ENCODE results near the gene TLE7. TPM values are rescaled to one million over a fixed set of nuclear protein-coding genes. Genes with fewer than 3 reads are reported as not detected.

Gene TLE7
- total RNA-seq, 2 donors from 2014 or later, result not detected

DNA sequence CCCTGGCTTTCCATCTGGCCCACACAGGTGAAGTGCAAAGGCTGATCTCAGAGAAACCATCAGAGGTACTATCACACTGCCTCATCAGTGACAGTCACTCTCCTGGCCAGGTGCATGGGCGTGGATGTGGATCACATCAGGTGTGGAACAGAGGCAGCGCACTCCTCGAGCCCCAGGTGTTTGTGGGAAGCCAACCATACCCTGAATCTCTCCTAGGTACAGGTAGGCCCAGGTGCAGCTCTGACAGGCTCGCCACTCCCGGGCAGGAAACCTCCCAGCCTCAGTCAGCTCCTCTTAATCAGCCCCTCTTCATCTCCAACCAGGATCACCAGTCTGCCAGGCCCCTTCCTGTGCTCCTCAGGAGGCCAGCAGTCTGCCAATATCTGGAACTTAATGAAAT lies 31.7 kb downstream of the TLE7 start:
- Histone ChIP-seq H3K36me3 (replicated peaks in 1 of 2; ENCODE audit: insufficient read depth in 1 of 2, low read depth in 2 of 2) (no peaks in the 10 kb centered on the region), H3K4me3 (no peak overlapping the region), H3K9me3 (no peaks in the 10 kb centered on the region), H3K4me1 (peaks cover 13% of the 10 kb centered on the region), H3K27me3 (no peaks in the 10 kb centered on the region), H3K27ac (no peak overlapping the region)
- DNase-seq (no peak), ATAC-seq (no peak)
- TF ChIP-seq POLR2A (IDR thresholded peaks at IDR 0.05), result no peak
- TF ChIP-seq, protein P1, sequence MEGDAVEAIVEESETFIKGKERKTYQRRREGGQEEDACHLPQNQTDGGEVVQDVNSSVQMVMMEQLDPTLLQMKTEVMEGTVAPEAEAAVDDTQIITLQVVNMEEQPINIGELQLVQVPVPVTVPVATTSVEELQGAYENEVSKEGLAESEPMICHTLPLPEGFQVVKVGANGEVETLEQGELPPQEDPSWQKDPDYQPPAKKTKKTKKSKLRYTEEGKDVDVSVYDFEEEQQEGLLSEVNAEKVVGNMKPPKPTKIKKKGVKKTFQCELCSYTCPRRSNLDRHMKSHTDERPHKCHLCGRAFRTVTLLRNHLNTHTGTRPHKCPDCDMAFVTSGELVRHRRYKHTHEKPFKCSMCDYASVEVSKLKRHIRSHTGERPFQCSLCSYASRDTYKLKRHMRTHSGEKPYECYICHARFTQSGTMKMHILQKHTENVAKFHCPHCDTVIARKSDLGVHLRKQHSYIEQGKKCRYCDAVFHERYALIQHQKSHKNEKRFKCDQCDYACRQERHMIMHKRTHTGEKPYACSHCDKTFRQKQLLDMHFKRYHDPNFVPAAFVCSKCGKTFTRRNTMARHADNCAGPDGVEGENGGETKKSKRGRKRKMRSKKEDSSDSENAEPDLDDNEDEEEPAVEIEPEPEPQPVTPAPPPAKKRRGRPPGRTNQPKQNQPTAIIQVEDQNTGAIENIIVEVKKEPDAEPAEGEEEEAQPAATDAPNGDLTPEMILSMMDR (IDR thresholded peaks at IDR 0.05), result no peak
- intact Hi-C loops (cut with DNase I), result loop anchor here (5.0 kb wide), 1 partner anchor 87 kb away; no protein-coding TSS in a partner anchor
- 54 to 60% methylated on average over 3 to 5 of the region's 5 CpGs for WGBS, 2 donors

DNA sequence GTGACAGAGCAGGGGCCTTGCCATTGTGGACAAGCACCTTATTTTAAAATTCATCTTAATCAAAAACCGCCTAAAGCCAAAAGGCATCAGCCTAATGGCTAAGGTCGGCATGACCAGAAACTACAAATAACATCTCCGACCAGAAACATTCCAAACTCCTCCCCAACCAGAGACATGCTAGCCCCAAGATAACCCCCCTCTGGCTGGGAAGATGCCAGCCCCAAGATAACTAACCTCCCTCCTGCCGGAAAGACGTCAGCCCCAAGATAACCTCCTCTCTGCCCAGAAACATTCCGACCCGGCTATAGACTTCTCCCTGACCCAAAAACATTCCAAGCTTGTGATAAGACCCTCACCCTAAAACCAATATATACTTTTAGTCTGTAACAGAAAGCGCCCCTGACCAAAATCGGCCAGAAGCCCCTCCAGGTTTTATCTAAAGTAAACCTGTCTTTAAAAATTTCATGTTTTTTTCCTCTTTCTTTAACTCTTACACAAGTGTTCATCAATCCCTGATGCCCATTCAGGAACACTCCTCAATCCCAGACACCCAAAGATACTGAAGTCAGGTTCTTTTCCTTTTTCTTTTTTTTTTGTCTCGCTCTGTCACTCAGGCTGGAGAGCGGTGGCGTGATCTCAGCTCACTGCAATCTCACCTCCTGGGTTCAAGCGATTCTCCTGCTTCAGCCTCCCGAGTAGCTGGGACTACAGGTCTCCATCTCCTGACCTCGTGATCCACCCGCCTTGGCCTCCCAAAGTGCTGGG lies 32.7 kb downstream of the TLE7 start:
- no peaks in the 10 kb centered on the region for H3K27me3 ChIP-seq

DNA sequence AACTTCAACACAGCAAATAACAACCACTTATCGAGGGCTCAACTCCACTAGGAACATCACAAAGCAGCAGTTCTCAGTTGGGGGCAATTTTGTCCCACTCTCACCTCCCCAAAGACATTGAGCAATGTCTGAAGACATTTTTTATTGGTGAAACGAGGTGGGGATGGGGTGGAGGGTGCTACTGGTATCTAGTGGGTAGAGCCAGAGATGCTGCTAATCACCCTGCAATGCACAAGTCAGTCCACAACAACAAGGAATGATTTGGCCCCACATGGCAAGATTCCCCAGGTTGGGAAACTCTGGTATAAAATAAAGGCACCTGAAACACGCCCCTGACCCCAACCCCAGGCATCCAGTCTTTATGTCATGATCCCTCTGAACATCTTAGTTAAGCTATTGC lies 33.3 kb downstream of the TLE7 start:
- no peaks in the 10 kb centered on the region for H3K36me3 ChIP-seq (replicated peaks in 1 of 2; ENCODE audit: insufficient read depth in 1 of 2, low read depth in 2 of 2)
- DNase-seq (no peak), ATAC-seq (no peak)
- 0 to 23% methylated on average over 3 of the region's 3 CpGs for WGBS, 2 donors
- H3K27me3 ChIP-seq, result no peaks in the 10 kb centered on the region
- intact Hi-C loops (cut with DNase I), result no loop called here
- H3K9me3 ChIP-seq, result no peaks in the 10 kb centered on the region
- TF ChIP-seq, protein P1 (IDR thresholded peaks at IDR 0.05), result no peak
- no peak for TF ChIP-seq POLR2A (IDR thresholded peaks at IDR 0.05)
- H3K4me3 ChIP-seq, result no peak overlapping the region
- H3K27ac ChIP-seq, result no peak overlapping the region
- H3K4me1 ChIP-seq, result peaks cover 13% of the 10 kb centered on the region

More for the DNA sequence above, 32.7 kb downstream of the TLE7 start:
- peaks cover 13% of the 10 kb centered on the region for H3K4me1 ChIP-seq
- DNase-seq, result no peak
- no peak overlapping the region for H3K27ac ChIP-seq
- no peak overlapping the region for H3K4me3 ChIP-seq
- no peaks in the 10 kb centered on the region for H3K9me3 ChIP-seq
- intact Hi-C loops (cut with DNase I), result no loop called here
- 27 to 29% methylated on average over 14 to 16 of the region's 16 CpGs for WGBS, 2 donors
- no peak for ATAC-seq
- TF ChIP-seq POLR2A (IDR thresholded peaks at IDR 0.05), result no peak
- TF ChIP-seq, protein P1 (IDR thresholded peaks at IDR 0.05), result no peak
- no peaks in the 10 kb centered on the region for H3K36me3 ChIP-seq (replicated peaks in 1 of 2; ENCODE audit: insufficient read depth in 1 of 2, low read depth in 2 of 2)

DNA sequence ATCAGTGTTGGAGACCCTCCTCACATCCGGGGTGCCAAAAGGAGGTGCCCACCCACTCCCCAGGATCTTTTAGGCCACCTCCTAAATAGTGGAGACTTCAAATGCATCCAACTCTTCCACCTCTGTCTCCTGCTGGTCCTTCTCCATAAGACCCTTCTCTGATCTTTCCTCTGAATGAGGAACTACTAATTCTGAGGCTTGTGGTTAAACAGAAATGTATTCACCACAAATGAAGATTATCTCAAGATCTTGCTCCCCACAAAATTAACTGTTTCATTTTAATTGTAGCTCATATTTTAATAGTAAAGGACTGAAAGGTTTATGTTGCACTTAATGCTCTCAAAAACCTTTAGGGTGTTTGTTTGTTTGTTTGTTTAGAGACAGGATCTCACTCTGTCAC lies 34.1 kb downstream of the TLE7 start:
- ATAC-seq, result no peak
- TF ChIP-seq, protein P1 (IDR thresholded peaks at IDR 0.05), result no peak
- TF ChIP-seq POLR2A (IDR thresholded peaks at IDR 0.05), result no peak

DNA sequence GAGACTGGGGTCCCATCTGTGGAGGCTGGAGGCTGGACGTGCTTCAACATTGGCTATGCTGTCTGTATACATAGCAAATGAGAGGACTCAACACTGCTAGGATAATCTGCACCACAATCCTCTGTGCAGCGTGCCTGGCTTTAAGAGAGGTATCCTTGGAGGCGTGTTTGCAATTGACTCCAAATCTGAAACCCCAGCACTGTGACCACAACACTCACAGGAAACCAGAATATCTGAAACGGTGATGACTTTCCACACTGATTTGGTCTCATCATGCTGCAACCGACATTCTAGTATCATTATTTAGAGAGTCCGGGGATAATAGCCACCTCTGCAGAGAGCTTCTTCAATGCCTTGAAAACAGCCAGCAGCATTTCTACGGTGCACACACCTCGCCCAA lies 35.1 kb downstream of the TLE7 start:
- no peaks in the 10 kb centered on the region for H3K9me3 ChIP-seq
- intact Hi-C loops (cut with DNase I), result no loop called here
- TF ChIP-seq, protein P1 (IDR thresholded peaks at IDR 0.05), result no peak
- TF ChIP-seq POLR2A (IDR thresholded peaks at IDR 0.05), result no peak
- peaks cover 4% of the 10 kb centered on the region for H3K4me1 ChIP-seq
- no peak for DNase-seq
- no peaks in the 10 kb centered on the region for H3K36me3 ChIP-seq (replicated peaks in 1 of 2; ENCODE audit: insufficient read depth in 1 of 2, low read depth in 2 of 2)
- H3K4me3 ChIP-seq, result no peak overlapping the region
- no peak for ATAC-seq
- H3K27me3 ChIP-seq, result no peaks in the 10 kb centered on the region
- 48 to 57% methylated on average over 8 of the region's 8 CpGs for WGBS, 2 donors
- H3K27ac ChIP-seq, result no peak overlapping the region

More for the DNA sequence above, 34.1 kb downstream of the TLE7 start:
- H3K36me3 ChIP-seq (replicated peaks in 1 of 2; ENCODE audit: insufficient read depth in 1 of 2, low read depth in 2 of 2), result no peaks in the 10 kb centered on the region
- no peak overlapping the region for H3K27ac ChIP-seq
- peaks cover 11% of the 10 kb centered on the region for H3K4me1 ChIP-seq
- H3K4me3 ChIP-seq, result no peak overlapping the region
- H3K9me3 ChIP-seq, result no peaks in the 10 kb centered on the region
- no peaks in the 10 kb centered on the region for H3K27me3 ChIP-seq
- WGBS, 2 donors, result 20 to 45% methylated on average over 1 of the region's 1 CpG
- intact Hi-C loops (cut with DNase I), result no loop called here
- DNase-seq, result no peak
